GM10266 (cell line): Measurements from ENCODE around the gene SERPINB13.

Experiments used
- DNase-seq: peaks from one replicate; pipeline ENCODE4 v3.0.0; 2012; ENCODE audit errors: extremely low spot score
- TF ChIP-seq, protein P1 (sequence below): IDR thresholded peaks from 2 replicates; pipeline ENCODE4 v1.5.1; 2012; ENCODE audit warnings: mild to moderate bottlenecking, low read depth; ENCODE audit not compliant: control insufficient read depth, insufficient read depth; ENCODE audit errors: missing control alignments

Gene SERPINB13

DNA sequence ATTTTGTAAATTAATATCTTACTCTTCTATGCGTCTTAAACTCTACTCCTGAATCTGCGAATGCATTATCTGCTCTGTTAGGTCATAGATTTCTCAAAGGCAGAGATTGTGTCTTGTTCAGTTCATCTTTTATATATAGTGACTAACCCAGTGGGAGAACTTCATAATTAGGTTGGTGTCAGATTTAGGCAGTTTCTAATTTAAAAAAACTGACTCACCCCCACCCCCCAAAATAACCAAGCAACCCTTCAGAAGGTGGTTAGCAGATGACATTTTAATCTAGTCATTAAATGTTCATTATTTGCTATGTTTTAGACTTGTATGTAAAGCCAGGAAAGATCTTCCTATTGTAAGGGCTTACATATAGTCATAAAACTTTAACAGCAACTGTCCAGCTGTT is 34.6 kb upstream of the SERPINB13 start:
- TF ChIP-seq, protein P1, sequence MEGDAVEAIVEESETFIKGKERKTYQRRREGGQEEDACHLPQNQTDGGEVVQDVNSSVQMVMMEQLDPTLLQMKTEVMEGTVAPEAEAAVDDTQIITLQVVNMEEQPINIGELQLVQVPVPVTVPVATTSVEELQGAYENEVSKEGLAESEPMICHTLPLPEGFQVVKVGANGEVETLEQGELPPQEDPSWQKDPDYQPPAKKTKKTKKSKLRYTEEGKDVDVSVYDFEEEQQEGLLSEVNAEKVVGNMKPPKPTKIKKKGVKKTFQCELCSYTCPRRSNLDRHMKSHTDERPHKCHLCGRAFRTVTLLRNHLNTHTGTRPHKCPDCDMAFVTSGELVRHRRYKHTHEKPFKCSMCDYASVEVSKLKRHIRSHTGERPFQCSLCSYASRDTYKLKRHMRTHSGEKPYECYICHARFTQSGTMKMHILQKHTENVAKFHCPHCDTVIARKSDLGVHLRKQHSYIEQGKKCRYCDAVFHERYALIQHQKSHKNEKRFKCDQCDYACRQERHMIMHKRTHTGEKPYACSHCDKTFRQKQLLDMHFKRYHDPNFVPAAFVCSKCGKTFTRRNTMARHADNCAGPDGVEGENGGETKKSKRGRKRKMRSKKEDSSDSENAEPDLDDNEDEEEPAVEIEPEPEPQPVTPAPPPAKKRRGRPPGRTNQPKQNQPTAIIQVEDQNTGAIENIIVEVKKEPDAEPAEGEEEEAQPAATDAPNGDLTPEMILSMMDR: no peak
- no peak for DNase-seq

GRCh38 chr18:63553081-63553480 is 34.1 kb upstream of the SERPINB13 start:
- DNase-seq: no peak
- TF ChIP-seq, protein P1: no peak

DNA sequence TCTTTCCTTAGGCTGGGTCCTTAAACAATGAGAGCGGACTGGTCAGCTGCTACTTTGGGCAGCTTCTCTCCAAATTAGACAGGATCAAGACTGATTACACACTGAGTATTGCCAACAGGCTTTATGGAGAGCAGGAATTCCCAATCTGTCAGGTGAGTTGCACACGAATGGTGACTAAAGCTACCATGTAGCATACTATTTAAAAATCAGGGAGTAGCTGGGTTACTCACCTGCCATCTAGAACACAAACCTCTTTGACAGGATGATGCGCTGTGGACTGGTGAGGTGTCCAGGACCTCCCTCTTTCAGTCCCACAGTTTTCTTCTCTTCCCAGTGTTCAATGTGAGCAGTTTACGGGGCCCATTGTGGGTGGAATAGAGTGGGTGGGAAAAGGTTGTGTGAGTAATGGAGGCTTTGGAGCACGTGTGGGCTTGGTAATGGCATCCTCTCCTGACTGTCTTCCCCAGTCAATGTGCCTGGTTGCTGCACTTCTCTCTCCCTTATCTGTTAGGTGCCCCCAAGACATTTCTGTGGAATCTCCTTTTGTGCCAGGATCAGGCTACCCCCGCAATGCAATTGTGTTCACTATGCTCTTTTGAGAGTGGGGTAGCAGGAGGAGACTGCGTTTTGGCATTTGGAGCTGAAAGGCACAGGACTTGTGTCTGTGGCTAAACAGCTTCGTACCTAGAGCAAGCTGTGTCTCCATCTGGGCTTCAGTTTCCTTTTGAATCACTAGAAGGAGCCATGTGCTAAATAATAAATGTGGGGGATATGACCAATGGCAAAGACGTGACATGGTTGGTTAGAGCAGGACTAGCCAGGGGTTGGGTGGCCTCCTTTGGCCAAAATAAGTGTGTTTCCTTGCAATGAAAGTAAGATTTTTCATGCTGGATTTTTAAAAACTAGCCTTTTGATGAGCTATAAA is 27.3 kb upstream of the SERPINB13 start:
- TF ChIP-seq, protein P1: no peak
- DNase-seq: no peak

GRCh38 chr18:63562284-63562683 is 24.9 kb upstream of the SERPINB13 start:
- TF ChIP-seq, protein P1: no peak
- DNase-seq: peak; percentile 12

DNA sequence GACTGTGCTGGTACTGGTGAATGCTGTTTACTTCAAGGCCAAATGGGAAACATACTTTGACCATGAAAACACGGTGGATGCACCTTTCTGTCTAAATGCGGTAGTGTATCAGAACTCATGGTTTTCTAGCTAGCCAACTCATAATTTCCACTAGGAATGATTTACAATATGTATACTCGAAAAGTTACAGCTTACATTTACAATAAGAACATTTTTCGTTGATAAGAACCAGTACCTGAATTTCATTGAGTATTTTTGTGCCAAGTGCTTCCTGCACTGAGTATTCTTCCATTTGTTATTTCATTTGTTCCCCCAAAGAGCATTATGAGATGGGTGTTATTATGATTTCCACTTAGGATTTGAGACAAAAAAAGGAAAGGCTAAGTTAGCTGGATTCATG is 23.1 kb upstream of the SERPINB13 start:
- TF ChIP-seq, protein P1: no peak
- no peak for DNase-seq

DNA sequence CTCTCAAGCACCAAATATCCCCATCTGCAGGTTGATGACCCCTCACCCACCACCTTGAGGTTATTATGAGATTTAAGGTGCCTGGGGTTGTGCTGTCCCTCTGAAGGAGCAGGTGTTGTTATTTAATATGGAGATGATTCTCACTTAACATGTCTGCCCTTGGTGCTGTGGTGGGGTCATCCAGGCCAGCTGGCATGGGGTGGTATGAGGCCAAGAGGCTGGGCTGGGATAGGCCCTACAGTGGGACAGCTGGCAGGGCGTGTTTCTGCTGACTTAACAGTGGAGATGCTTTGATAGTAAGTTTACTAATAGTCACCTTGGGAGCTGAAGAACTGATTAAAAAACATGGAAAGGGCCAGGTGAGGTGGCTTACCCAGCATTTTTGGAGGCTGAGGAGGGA is 22.6 kb upstream of the SERPINB13 start:
- no peak for DNase-seq
- TF ChIP-seq, protein P1: no peak

DNA sequence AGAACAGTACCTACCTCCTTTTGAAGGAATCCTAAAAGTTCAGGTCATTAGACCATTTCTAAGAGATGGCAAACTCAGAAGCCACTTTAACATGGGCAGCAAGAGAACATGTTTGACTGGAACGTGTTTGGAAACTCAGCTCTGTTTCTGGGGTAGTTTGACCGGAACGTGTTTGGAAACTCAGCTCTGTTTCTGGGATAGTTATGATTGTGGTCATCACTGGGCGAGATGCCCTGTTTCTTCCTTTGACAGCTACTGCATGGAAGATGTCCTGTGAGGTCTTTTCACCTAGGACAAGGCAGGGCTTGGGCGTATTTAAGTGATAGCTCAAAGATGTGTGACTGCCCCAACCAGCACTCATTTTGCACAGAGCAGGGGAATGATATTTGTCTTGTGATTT is 19.9 kb upstream of the SERPINB13 start:
- DNase-seq: no peak
- TF ChIP-seq, protein P1: no peak
